Stimulated activated CD8-positive, alpha-beta memory T cell treated with anti-CD3 and anti-CD28 coated beads, Interleukin-7, amount 100 ng/mL, for 48 hours (primary cell): ENCODE measurements around the gene PRKCH.

Source experiments
- DNase-seq, 2 donors: peaks; one replicate each; pipeline ENCODE4 v3.0.0-alpha.2; 2020; ENCODE audit warnings: low read depth in 1 of 2; ENCODE audit errors: extremely low read depth in 1 of 2

The PRKCH gene

DNA sequence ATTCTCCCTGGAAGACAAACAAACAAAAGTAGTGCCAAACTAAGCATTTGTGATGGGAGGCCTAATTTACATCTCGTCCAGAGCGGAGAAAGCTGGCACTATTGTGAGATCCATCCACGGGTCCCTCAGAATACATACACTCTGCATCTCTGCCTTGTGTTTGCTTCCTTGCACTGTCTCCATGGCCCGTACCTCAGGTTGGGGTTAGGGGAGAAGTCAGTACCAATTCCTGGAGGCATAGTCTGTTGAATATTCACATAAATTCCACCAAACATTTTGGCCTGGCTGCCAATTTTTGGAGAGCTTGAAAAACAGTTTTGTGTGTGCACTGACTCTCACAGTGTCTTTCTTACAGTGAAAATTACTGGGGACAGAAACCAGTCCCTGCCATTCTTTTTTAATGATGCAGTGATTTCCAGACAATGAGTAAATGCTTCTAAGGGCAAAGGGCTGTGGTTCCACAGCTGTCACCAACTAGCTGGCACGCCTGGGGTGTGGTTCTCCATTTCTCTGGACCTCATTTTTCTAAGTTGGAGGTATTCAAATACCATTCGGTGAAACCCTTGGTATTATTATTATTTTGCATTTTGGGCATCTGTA is 254.3 kb downstream of the PRKCH start:
- no peak for DNase-seq

GRCh38 chr14:61577506-61577931 is 256.1 kb downstream of the PRKCH start:
- DNase-seq: no peak

DNA sequence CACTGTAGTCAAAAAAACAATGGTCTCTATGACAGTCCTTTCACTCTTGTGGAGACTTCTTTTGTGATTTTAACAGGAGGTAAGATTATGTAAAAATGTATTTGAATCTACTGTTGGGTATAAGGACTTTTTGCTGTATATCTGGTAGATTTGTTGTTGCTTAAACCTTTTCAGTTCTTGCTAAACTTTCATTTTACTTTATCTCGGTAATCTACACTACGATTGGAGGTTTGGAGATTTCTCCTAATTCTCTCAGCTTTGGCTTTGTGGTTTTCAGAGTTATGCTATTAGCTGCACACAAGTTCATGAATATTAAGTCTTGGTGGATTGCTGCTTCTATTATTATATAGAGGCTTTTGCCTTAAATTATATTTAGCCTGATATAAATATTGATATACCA is 257.4 kb downstream of the PRKCH start:
- DNase-seq: no peak

- DNase-seq: no peak
Measured at GRCh38 chr14:61581340-61581739, 260.0 kb downstream of the PRKCH start.

DNA sequence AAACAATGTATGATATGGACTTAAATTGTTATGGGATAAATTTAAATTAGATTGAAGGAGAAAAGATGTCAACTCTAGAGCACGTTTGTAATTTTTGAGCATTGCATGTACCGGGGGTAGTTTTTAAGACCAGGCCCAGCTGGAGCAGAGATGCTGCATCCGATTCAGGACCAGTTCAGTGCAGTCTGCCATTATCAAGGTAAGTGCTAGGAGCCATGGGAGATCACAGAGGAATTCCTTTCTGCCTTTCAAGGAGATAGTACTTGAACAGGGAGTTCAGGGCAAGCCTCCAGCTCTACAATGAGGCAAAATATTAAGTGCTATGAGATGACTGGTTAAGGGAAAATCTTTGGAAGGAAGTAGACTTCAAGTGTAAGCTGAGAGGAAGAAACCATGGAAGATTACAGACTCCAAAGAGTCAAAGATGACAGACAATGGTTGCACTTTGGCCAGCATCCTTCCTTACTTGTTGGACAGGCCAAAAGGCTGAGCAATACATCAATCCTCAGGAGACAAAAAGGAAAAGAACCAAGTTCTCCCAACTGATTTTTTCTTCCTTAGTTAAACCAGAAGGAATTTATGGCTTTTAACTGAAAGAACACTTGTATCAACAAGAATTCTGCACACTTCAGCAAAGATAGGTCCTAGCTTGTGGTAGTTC is 260.7 kb downstream of the PRKCH start:
- no peak for DNase-seq

DNA sequence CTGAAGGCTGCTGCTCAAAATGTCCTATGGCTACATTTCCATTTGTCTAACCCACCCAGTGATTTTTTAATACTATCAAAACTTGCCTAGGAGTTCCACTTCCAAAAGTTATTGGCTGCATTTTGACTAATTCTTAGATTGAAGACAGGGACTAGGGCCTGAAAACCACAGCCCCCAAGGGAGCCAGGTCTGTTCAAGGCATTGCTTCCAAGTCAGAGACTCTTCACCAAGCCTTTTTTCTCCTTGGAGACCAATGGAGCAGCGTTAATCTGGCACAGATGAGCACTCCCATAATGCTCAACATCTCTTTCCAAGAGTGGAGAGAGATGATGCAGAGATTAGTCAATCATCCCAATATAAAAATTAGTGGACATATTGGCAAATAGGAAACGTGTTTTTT is 261.4 kb downstream of the PRKCH start:
- DNase-seq: no peak

GRCh38 chr14:61584331-61584741 is 263.0 kb downstream of the PRKCH start:
- DNase-seq: no peak

DNA sequence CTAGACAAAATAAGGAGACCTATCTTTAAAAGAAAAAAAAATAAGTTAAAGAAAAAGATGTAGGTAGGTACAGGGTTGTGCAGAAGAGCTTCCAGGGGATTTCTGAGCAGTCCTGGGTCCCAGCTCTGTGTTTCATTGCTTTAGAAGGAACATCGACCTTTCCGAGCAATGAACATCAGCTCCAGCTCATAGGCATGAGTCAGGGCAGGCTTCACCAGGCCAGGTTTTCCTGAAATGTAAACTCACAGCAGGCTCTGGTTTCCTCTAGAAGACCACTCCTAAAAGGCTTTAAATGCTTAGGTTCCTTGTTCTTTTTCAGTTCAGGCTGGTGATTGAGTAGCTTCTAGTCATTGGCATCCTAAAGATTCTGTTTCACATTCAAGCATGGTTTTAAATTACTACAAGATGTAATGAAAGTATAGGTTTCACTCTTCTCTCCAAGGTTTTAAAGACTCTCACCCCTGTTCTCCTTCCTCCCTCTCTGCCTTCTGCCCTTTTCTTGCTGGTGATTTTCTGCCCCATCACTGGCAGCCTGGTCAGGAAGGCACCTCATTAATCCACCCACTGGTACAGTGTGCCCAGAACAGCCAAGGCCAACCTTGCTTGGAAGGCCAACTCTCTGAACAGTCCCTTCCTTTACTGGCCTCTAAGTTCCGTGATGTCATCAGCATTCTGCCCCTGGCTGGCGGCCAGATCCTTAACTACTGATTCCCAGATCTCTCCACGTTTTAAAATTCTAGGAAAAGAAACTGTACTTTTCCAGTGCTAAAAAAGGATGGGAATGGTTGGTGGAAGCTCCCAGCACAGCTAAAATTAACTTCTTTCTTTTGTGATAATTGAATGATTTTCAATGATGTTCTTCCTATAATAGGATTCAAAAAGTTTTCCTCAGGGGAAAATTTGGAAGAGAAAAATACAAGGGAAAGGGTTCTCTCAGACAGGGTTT is 264.5 kb downstream of the PRKCH start:
- no peak for DNase-seq

- no peak for DNase-seq
Measured at GRCh38 chr14:61586544-61587055, 265.2 kb downstream of the PRKCH start.

- no peak for DNase-seq
Measured at GRCh38 chr14:61587081-61587713, 265.8 kb downstream of the PRKCH start.

DNA sequence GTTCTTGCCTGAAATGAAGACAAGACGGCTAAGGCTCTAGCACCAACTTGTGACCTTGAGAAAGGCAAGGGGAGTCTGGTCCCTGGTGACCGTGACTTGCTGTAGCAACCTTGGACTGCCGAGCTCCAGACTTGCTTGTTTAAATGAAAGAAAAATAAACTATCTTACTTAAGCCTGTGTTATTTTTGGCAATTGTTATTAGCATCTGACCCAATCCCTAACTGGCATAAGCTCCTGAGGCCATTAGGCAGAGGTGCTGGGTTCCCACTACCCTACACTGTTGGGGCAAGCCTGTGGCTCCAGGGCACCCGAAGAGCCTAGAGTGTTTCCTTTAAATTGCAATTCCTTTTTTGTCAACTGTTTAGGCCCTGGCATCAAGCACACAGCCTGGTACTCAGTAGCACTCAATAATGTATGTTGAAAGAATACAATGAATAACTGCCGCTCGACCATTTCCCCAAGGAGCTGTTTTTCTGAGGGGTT is 267.1 kb downstream of the PRKCH start:
- no peak for DNase-seq

DNA sequence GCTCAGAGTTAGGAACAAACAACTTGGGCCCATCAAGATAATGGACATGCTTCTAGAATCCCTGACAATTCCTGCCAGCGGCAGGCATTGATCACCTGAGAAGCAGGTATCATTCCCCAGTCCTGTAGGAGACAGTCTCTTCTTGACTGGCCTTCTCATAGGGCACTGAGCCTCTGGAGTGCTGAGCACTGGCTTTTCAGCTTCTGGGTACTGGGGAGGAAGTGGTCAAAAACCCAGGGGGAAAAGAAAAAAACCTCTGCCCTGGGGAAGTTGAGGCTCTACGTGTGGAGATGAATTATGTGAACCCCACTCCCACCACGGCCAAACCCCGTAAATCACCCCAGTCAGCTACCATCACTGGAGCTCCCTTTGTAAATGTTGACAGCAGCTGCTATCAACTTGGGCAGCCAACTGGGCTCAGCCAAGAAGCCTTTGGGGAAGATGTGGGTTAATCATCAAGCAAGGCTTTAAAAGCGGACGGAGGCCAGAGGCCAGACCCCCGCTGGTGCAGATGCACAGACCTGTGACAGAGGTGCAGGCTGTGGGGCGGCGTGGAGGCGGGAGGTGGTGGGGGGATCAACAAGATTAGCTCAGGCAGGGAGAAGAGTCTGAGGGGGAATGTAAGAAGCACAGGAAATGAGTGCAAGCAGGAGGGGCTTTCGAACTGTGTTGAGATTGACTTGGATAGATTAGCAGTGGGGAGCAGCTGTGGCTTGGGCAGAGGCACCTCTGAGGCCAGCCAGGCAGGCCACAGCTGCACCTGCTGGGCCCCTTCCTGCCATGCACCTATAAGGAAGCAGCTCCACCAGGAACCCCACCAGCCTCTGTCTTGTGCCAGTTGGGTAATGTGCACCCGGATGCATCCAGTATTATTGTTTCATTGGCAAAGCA is 268.6 kb downstream of the PRKCH start:
- DNase-seq: no peak

DNA sequence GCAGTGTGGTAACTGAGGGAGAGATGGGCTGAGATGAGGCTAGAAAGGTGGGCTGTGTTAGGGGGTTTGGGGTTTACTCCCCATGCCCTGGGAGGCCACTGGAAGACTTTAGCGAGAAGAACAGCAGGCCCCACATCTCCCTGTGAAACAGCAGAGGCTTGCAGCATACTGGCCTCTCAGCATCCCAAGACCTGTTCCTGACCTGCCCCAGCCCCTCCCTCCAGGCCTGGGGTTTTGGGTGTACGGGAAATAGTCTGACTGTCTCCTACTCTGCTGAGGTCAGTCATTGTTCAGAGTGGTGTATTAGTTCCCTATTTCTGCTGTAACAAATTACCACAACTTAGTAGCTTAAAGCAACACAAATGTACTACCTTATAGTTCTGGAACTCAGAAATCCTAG is 270.5 kb downstream of the PRKCH start:
- DNase-seq: no peak

GRCh38 chr14:61593330-61593729 is 272.0 kb downstream of the PRKCH start:
- no peak for DNase-seq

GRCh38 chr14:61596990-61597389 is 275.6 kb downstream of the PRKCH start:
- DNase-seq: no peak

DNA sequence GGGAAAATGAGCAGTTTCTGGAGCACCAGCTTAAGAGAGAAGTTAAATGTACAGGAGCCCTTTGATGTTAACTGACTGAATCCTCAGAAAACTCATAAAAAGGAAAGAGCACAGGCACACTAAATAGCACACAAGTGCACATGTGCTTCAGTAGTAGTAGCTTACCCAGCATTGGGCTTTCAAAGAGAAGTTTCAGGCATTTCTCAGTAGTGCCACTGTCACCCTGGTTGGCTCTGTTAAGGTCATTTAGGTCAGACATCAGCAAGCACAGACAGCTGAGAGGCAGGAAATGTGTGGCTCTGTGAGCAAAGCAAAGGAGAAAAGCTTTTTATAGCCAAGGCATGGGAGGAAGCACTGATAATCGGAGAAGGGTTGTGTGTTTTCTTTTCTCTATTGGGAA is 277.6 kb downstream of the PRKCH start:
- no peak for DNase-seq

GRCh38 chr14:61599942-61600341 is 278.6 kb downstream of the PRKCH start:
- no peak for DNase-seq
